AG08395 (cell line): ENCODE results near the gene KRTAP10-11.
"Not testable (repeated sequence)": the region's sequence is repeated elsewhere in the genome, so short reads cannot be mapped to it uniquely, and the experiment has no call there.

ENCODE experiments used
- DNase-seq: peaks from one replicate; pipeline ENCODE4 v3.0.0; 2012; ENCODE audit warnings: mixed read lengths, low spot score

The KRTAP10-11 gene

GRCh38 chr21:44638506-44639330 lies 7.5 kb upstream of the KRTAP10-11 start:
- DNase-seq: not testable (repeated sequence)

DNA sequence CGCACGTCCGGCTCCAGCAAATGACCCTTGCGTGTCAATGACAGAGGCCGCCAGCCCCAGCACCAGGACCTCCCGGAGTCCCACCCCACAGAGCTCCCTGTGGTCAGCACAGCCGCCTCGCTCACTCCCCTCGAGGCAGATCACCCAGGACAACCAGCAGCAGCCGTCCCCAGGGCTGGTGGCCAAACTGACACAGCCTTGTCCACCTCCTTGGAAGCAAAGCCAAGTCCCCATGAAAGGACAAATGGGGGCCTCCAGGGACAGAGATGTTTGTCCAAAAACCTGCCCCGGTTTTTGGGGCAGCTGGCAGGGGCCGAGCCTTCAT lies 6.9 kb upstream of the KRTAP10-11 start:
- no peak for DNase-seq

DNA sequence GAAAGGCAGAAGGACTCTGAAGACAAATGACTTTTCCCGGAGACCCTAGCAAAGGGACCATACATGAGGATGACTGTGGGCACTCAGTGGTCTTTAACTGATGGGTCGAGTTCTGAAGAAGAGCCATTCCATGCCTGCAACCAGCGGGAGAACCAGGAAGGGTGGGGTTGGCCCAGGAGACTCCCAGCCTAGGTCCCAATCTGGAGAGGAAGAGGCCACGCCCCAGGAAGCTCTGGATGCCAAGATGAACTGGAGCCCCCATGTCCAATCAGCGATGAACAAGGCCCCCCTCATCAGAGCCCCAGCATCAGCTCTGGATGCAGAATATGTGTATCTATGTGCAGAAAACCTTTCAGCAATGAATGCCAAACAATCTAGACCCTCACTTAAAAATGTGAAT lies 5.5 kb upstream of the KRTAP10-11 start:
- DNase-seq: no peak

GRCh38 chr21:44643741-44644310 lies 2.4 kb upstream of the KRTAP10-11 start:
- no peak for DNase-seq

GRCh38 chr21:44644878-44645277 lies 1.3 kb upstream of the KRTAP10-11 start:
- no peak for DNase-seq

DNA sequence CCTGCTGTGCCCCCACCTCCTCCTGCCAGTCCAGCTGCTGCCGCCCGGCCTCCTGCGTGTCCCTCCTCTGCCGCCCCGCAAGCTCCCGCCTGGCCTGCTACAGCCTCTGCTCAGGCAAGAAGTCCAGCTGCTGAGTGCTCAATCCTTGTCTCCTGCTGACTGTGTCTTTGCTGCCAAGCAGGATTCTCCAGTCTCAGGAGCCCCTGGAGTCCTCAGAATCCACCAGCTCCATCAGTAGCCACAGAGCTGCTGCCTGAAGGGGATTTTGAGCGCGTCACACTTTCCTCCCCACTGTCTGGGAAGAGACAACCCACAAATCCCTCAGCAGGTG lies 973 bp downstream of the KRTAP10-11 start:
- DNase-seq: no peak

DNA sequence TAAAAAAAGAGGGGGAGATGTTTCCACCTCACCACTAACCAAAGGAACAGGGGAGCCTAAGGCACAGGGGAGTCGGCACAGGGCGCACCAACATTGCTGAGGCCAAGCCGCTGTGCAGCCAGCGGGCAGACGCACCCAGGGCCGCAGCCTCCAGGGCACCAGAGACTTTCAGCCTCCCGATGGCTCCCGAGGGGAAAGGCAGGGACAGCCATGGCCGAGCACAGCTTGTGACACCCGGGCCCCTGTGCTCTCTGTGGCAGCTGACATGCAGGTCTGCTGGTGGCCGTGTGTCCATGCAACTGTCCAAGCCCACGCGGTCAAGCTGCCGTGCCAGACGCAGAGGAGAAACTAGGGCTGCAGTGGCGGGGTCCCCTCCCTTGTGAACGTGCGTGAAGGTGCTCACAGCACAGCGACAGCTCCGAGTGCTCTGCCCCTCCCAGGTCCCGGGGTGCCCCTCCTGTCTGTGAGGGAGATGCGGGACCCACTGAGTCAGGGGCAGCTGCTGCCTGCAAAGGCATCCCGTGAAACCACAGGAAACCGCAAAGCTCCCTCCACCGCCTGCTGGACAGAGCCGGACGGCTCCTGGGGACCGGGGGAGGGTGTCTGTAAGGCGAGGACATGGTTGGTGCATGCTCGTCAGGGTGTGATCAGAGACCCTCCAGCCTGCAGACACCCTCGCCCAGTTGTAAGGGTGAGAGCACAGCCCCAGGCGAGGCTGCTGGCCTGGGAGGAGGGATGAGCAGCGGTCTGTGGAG lies 2.5 kb downstream of the KRTAP10-11 start:
- DNase-seq: no peak

- DNase-seq: no peak
Observed at GRCh38 chr21:44649521-44650100, 3.4 kb downstream of the KRTAP10-11 start.

GRCh38 chr21:44650265-44650972 lies 4.2 kb downstream of the KRTAP10-11 start:
- DNase-seq: no peak

- DNase-seq: no peak
Observed at GRCh38 chr21:44650973-44651675, 4.9 kb downstream of the KRTAP10-11 start.

DNA sequence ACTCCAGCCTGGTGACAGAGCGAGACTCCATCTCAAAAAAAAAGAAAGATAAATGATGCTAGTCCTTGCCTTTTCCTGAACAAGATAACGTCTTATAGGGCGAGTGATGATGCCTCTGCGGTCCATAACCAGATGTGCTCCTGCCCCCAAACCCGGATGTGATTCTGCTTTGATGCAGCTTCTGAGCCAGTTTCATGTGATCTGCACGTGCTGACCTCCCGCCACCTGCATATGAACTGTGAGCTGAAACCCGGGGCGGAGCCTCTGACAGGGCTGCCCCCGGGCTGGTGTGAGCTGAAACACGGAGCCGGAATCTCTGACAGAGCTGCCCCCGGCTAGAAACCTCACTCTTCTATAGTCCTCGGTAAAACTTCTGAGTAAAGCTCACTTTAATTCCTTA lies 6.9 kb downstream of the KRTAP10-11 start:
- no peak for DNase-seq

- no peak for DNase-seq
Observed at GRCh38 chr21:44653656-44654575, 7.7 kb downstream of the KRTAP10-11 start.

DNA sequence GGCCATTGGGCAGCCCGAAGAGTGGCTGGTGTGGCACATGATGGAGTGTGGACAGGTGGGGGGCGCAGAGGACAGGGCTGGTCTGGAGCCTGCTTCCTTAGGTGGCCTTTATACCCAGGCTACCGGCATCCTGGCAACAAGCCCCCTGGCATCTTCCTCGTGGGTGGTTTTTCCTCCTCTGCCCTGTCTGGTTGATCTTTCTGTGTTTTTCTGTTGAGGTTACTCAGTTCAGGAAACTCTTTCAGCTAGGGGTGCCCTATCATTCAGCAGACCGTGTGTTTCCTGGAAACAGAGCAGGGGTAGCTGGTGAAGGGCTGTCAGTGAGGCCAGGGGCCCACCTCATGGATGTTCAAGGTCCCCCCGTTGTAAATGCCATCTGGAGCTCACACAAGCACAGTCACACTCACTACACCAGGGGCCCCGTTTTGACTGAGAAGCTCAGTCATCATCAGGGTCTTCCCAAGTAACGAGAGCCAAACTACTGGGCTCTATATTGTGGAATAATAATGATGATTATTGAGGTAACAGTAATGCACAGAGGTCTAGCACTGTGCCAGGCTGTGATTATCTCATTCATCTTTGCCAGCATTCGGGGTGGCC lies 8.5 kb downstream of the KRTAP10-11 start, which contains the start of gene KRTAP12-4:
TSS of gene KRTAP12-4 (minus strand) at position 84 of the 600 bp plus-strand sequence. CDS start at position 39, 45 bp downstream.
- DNase-seq: no peak

DNA sequence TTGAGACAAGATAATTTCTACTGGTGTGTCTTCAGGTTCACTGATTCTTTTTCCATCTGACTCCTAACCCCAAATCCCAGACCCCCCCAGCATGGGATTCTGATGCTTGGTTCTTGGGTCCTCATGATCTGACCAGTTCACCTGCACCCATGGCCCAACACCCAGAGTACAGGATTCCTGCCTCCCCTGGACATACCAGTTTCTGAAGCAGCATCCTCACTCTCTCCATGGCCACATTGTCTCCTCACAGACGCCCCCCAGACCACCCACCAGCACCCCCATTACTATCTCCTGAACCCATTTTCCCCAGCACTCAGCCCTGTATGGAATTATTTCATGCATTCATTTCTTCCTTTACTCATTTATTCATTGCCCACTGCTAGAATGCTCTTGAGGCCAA lies 10.7 kb downstream of the KRTAP10-11 start:
- DNase-seq: no peak

DNA sequence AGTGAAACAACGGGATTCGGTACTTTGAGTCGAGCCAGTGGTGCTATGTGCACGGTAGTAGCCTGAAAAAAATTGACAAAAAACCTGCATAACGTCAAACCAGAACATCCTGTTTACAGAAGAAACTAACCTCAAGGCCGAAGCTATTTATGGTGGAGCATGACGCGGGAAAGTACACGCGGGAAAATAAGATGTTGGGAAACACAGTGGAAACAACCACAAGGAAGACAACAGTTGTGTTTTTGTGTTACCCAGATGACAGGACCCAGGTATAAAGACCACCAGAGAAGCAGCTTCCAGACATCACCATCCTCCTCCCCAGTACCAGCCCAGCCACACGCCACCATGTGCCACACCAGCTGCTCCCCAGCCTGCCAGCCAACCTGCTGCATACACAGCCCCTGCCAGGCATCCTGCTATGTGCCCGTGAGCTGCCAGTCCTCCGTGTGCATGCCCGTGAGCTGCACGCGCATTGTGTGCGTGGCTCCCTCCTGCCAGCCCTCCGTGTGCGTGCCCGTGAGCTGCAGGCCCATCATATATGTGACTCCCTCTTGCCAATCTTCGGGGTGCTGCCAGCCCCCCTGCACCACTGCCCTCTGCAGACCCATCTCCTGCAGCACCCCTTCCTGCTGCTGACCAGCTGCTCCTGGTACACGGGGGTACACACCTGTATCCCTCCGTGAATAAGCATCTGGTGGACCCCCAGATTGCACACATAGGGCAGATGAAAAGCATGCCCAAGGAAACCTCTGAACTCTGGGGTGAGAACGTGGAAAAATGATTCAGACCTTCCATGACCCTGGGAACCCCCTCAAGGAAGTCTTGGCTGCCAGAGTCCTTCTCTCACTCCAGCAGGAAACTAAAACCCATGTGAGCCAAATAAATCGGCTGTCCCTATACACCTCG lies 11.7 kb downstream of the KRTAP10-11 start, which contains the start of gene KRTAP12-3:
TSS of gene KRTAP12-3 (plus strand) at position 298 of the 906 bp plus-strand sequence. CDS start at position 346, 48 bp downstream.
- no peak for DNase-seq

DNA sequence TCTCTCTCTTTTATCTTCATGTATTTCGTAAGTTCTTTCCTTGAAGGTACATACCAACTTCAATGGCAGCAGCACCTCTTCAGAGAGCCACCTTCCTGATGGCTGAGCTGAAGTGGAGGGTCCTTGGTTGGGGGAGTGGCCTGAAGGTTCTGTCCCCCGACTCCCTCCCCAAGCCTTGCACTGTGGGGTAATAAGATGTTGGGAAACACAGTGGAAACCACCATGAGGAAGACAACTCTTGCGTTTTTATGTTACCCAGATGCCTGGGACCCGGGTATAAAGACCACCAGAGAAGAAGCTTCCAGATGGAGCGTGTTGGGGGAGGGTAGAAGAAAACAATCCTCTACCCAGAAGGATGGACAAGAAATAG lies 12.3 kb downstream of the KRTAP10-11 start:
- DNase-seq: no peak

DNA sequence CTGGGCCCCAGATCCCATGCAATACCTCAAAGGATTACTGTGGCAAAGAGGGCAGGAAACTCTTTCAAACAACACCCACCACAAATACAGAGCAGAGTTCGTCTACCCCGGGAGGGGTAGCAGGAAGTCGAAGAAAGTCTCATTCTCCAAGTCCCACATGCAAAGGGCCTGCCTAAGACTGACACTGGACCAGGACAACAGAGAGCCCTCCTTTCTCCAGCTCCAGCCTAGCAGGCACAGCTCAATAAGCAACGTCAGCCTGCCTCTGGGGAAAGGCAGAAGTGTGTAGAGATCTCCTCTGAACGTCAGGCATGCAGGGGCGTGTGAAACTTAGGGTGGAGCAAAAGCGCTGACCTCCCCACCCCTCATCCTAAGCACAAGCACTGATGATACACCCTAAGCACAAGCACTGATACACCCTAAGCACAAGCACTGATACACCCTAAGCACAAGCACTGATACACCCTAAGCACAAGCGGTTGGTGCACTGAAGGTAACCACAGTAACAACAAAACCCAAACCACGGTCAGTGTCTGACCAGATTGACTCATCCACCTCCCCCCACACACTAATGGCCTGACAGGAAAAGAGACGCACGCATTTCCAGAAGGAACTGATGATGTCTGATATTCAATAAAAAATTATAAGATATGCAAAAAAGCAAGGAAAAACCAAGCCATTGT lies 12.8 kb downstream of the KRTAP10-11 start:
- DNase-seq: no peak

DNA sequence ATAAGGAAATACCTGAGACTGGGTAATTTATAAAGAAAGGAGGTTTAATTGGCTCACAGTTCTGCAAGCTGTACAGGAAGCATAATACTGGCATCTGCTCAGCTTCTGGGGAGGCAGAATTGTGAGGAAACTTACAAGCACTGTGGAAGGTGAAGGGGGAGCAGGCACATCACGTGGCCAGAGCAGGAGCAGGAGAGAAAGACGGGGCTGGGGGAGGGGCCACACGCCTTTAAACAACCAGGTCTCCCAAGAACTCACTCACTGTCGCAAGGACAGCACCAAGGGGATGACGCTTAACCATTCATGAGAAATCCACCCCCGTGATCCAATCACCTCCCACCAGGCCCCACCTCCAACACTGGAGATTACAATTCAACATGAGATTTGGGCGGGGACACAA lies 15.4 kb downstream of the KRTAP10-11 start:
- not testable (repeated sequence) for DNase-seq
